IMR-90 (cell line): ENCODE data around the gene CDH2. TPM values are rescaled to one million over a fixed set of nuclear protein-coding genes. Genes with fewer than 3 reads are reported as not detected.

Experiments used
- ATAC-seq: fragments of 200-7000 bp; cut with Tn5 transposase; 2 replicates; pipeline ENCODE4 v1.9.1; 2020; ENCODE audit warnings: low read depth, mild to moderate bottlenecking, moderate library complexity
- BruUV-seq: library from RNA; stranded (reverse); fragments of 400-500 nt; replicated peaks from 2 replicates; lab custom pipeline; 2021; lab: Mats Ljungman, UMichigan
- CTCF ChIA-PET: fragments of 300-600 bp; formaldehyde crosslinking; extraction: SDS; loops from one replicate; lab custom pipeline; 2021; ENCODE audit warnings: antibody characterized with exemption; lab: Yijun Ruan, JAX
- POLR2A ChIA-PET: fragments of 300-600 bp; sonication (Branson Sonifier 250); formaldehyde crosslinking; loops from one replicate; lab custom pipeline; 2022; ENCODE audit warnings: antibody characterized with exemption; ENCODE audit not compliant: unreplicated experiment; lab: Charles Lee
- DNase-seq: peaks from one replicate; pipeline ENCODE4 v3.0.0; 2013
- H2AFZ ChIP-seq: replicated peaks from 2 replicates; pipeline ENCODE3; 2013; ENCODE audit warnings: low read length, mild to moderate bottlenecking; ENCODE audit not compliant: poor library complexity
- H2AK5ac ChIP-seq: 2 replicates; pipeline ENCODE4 v1.6.1; 2013; ENCODE audit warnings: low read depth, low read length, inconsistent platforms
- H2AK9ac ChIP-seq: replicated peaks from 2 replicates; pipeline ENCODE3; 2013; ENCODE audit warnings: mild to moderate bottlenecking, low read depth, low read length, moderate library complexity; ENCODE audit not compliant: poor library complexity
- H2BK120ac ChIP-seq: 2 replicates; pipeline ENCODE4 v1.6.1; 2013; ENCODE audit warnings: low read depth, low read length, inconsistent platforms
- H2BK15ac ChIP-seq: 3 replicates; pipeline ENCODE4 v1.6.1; 2013; ENCODE audit warnings: low read depth, low read length, inconsistent platforms
- H2BK20ac ChIP-seq: 2 replicates; pipeline ENCODE4 v1.6.1; 2013; ENCODE audit warnings: low read depth, mild to moderate bottlenecking, inconsistent platforms, low read length, moderate library complexity
- H2BK5ac ChIP-seq: 2 replicates; pipeline ENCODE4 v1.6.1; 2013; ENCODE audit warnings: mild to moderate bottlenecking, low read depth, low read length, inconsistent platforms; ENCODE audit not compliant: poor library complexity, severe bottlenecking
- H3K14ac ChIP-seq: replicated peaks from 2 replicates; pipeline ENCODE4 v1.6.1; 2013; ENCODE audit warnings: low read depth, low read length, inconsistent platforms
- H3K18ac ChIP-seq: 2 replicates; pipeline ENCODE4 v1.6.1; 2013; ENCODE audit warnings: low read depth, low read length, control low read depth
- H3K23ac ChIP-seq: 2 replicates; pipeline ENCODE4 v1.6.1; 2013; ENCODE audit warnings: low read depth, low read length, inconsistent platforms
- H3K27ac ChIP-seq: 2 replicates; pipeline ENCODE4 v1.5.1; 2013; ENCODE audit warnings: mild to moderate bottlenecking, control low read depth, low read length; ENCODE audit not compliant: insufficient read depth
- H3K27me3 ChIP-seq: 2 replicates; pipeline ENCODE4 v1.6.1; 2013; ENCODE audit warnings: low read length; ENCODE audit not compliant: control insufficient read depth, insufficient read depth
- H3K36me3 ChIP-seq: 2 replicates; pipeline ENCODE4 v1.6.1; 2013; ENCODE audit warnings: low read length, mixed read lengths; ENCODE audit not compliant: control insufficient read depth, insufficient read depth
- H3K4ac ChIP-seq: 2 replicates; pipeline ENCODE4 v1.6.1; 2013; ENCODE audit warnings: low read depth, low read length, inconsistent platforms
- H3K4me1 ChIP-seq: 2 replicates; pipeline ENCODE4 v1.6.1; 2013; ENCODE audit warnings: low read length, mixed read lengths; ENCODE audit not compliant: control insufficient read depth, insufficient read depth
- H3K4me2 ChIP-seq: 2 replicates; pipeline ENCODE4 v1.6.1; 2013; ENCODE audit warnings: low read depth, mild to moderate bottlenecking, control low read depth, low read length, moderate library complexity
- H3K4me3 ChIP-seq: 2 replicates; pipeline ENCODE4 v1.5.1; 2013; ENCODE audit warnings: low read depth, mild to moderate bottlenecking, control low read depth, low read length, moderate library complexity; ENCODE audit not compliant: insufficient read depth
- H3K56ac ChIP-seq: 2 replicates; pipeline ENCODE4 v1.6.1; 2013; ENCODE audit warnings: low read length, inconsistent platforms; ENCODE audit not compliant: insufficient read depth; ENCODE audit errors: extremely low read depth
- H3K79me1 ChIP-seq, 2 experiments: 2 replicates each; pipeline ENCODE4 v1.6.1; 2013; ENCODE audit warnings: low read length in 2 of 2, inconsistent platforms in 1 of 2, low read depth in 1 of 2
- H3K9ac ChIP-seq: 2 replicates; pipeline ENCODE4 v1.6.1; 2013; ENCODE audit warnings: low read depth, low read length, control low read depth
- H3K9me1 ChIP-seq: 2 replicates; pipeline ENCODE4 v1.6.1; 2013; ENCODE audit warnings: low read length, inconsistent platforms; ENCODE audit not compliant: insufficient read depth
- H3K9me3 ChIP-seq: 2 replicates; pipeline ENCODE4 v1.6.1; 2013; ENCODE audit warnings: low read length; ENCODE audit not compliant: control insufficient read depth, insufficient read depth
- H4K20me1 ChIP-seq: 2 replicates; pipeline ENCODE4 v1.6.1; 2013; ENCODE audit warnings: low read length, inconsistent platforms; ENCODE audit not compliant: insufficient read depth
- H4K5ac ChIP-seq: 2 replicates; pipeline ENCODE4 v1.6.1; 2013; ENCODE audit warnings: mild to moderate bottlenecking, low read depth, low read length, control low read depth
- H4K8ac ChIP-seq, 2 experiments: 2 replicates each; pipeline ENCODE4 v1.6.1; 2013; ENCODE audit warnings: low read depth in 2 of 2, low read length in 2 of 2, control low read depth in 1 of 2, inconsistent platforms in 1 of 2
- H4K91ac ChIP-seq: 2 replicates; pipeline ENCODE4 v1.6.1; 2013; ENCODE audit warnings: low read depth, low read length, inconsistent platforms; ENCODE audit not compliant: insufficient read depth
- BHLHE40 ChIP-seq: fragments of 150-350 bp; IDR thresholded peaks from 2 replicates; pipeline ENCODE4 v1.6.1; 2016; ENCODE audit warnings: mild to moderate bottlenecking, low read depth, low read length
- CEBPB ChIP-seq: IDR thresholded peaks from 2 replicates; pipeline ENCODE4 v1.6.1; 2012; ENCODE audit warnings: low read depth, low read length, improper control_type of control experiment
- NFE2L2 ChIP-seq: fragments of 150-350 bp; IDR thresholded peaks from 2 replicates; pipeline ENCODE4 v1.6.1; 2016; ENCODE audit warnings: low read depth, mild to moderate bottlenecking, low read length
- POLR2A ChIP-seq: IDR thresholded peaks from 2 replicates; pipeline ENCODE4 v1.6.1; 2012; ENCODE audit warnings: mild to moderate bottlenecking, low read depth, low read length
- RFX5 ChIP-seq: IDR thresholded peaks from 2 replicates; pipeline ENCODE4 v1.8.0; 2012; ENCODE audit warnings: low read depth, mild to moderate bottlenecking, low read length, moderate library complexity
- WGBS, 2 experiments: methylation state at CpG; one replicate each; pipeline versions ENCODE4 v1.1.5 to v1.1.7; 2013; ENCODE audit warnings: missing lambda C conversion rate in 2 of 2; ENCODE audit not compliant: insufficient read length in 1 of 2; ENCODE audit errors: extremely low coverage in 2 of 2; 5-methylcytosine and 5-hydroxymethylcytosine counted together
- dilution Hi-C: fragments of 300-500 bp; cut with HindIII; formaldehyde crosslinking; loops from one replicate; pipeline ENCODE4 v1.14.3; 2018; ENCODE audit warnings: low sequenced_read_pairs; ENCODE audit not compliant: unreplicated experiment
- in situ Hi-C: fragments of 300-500 bp; cut with MboI; formaldehyde crosslinking; loops from 3 replicates; pipeline ENCODE4 v1.14.3; 2019; ENCODE audit warnings: low sequenced_read_pairs, inconsistent platforms, mixed read lengths
- intact Hi-C: fragments of 100-400 bp; cut with micrococcal nuclease; formaldehyde crosslinking; loops from 2 replicates; pipeline ENCODE4 v1.10.0; 2022
- polyA plus RNA-seq, 3 experiments: library from polyadenylated mRNA; depleted of rRNA; stranded (reverse); fragments of >200 nt; gene quantifications; 2 replicates each; pipeline ENCODE4 v1.2.3, GENCODE V29; 2012; ENCODE audit warnings: low replicate concordance in 1 of 3
- total RNA-seq: library from RNA; depleted of rRNA; stranded (reverse); fragments of >200 nt; gene quantifications from 2 replicates; pipeline ENCODE4 v1.2.3, GENCODE V29; 2012
- TF ChIP-seq, protein P1 (sequence below): fragments of 150-350 bp; IDR thresholded peaks from 2 replicates; pipeline ENCODE4 v1.6.1; 2017; ENCODE audit warnings: mild to moderate bottlenecking, antibody characterized with exemption, low read length, low read depth
- TF ChIP-seq, protein P2 (sequence below): fragments of 150-350 bp; IDR thresholded peaks from 2 replicates; pipeline ENCODE4 v1.6.1; 2016; ENCODE audit warnings: low read depth, mild to moderate bottlenecking, low read length, moderate library complexity, borderline replicate concordance

The CDH2 gene
- total and polyA plus RNA-seq, 2 of the 4 experiments (the other 2 are of a cell fraction) = 55.6 to 111 TPM

DNA sequence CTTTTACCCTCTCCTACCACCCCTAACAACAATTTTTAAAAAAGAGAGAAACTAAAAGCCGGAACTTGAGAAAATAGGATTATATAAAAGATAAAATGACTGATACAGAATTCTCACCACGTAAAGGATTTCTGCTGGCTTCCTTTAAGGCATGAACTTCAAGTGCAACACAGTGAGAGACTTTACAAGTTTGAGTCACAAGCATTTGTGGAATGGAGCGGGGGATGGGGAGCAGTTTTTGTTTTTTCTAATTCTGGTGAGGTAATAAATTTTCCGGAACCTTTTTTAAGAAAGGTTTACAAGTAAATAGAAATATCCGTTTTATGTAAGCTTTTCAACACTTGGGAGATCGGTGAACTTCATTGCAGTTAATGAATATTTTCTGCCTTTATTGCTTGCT is 1.8 kb upstream of the CDH2 start:
- no peak overlapping the region for H4K5ac ChIP-seq
- dilution Hi-C loops (no loop called here), intact Hi-C loops (loop anchor here (5.0 to 10.0 kb wide), 4 partner anchors 66 to 1006 kb away; no protein-coding TSS in a partner anchor), in situ Hi-C loops (no loop called here)
- H2BK5ac ChIP-seq = no peak overlapping the region
- H3K4me2 ChIP-seq = peak overlapping the region; percentile 96; the same call in 1 of the 2 replicates
- no peak overlapping the region for H2AFZ ChIP-seq
- DNase-seq (peak; percentile 44), ATAC-seq (no peak)
- ChIA-PET CTCF (no interaction called here), POLR2A (interaction anchor here (0.6 kb wide), 1 partner anchor 82 kb away, joined by 4 read pairs; no protein-coding TSS in a partner anchor)
- H3K9me3 ChIP-seq = no peaks in the 10 kb centered on the region
- H3K56ac ChIP-seq = no peak overlapping the region
- no peak overlapping the region for H4K91ac ChIP-seq
- no peak overlapping the region for H2BK20ac ChIP-seq
- no peaks in the 10 kb centered on the region for H3K36me3 ChIP-seq
- no peak overlapping the region for H3K27ac ChIP-seq
- no peak for TF ChIP-seq BHLHE40
- no peak for TF ChIP-seq NFE2L2
- TF ChIP-seq, protein P1, sequence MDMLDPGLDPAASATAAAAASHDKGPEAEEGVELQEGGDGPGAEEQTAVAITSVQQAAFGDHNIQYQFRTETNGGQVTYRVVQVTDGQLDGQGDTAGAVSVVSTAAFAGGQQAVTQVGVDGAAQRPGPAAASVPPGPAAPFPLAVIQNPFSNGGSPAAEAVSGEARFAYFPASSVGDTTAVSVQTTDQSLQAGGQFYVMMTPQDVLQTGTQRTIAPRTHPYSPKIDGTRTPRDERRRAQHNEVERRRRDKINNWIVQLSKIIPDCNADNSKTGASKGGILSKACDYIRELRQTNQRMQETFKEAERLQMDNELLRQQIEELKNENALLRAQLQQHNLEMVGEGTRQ = no peak
- no peak for TF ChIP-seq RFX5
- TF ChIP-seq CEBPB = no peak
- no peak for TF ChIP-seq POLR2A
- TF ChIP-seq, protein P2, sequence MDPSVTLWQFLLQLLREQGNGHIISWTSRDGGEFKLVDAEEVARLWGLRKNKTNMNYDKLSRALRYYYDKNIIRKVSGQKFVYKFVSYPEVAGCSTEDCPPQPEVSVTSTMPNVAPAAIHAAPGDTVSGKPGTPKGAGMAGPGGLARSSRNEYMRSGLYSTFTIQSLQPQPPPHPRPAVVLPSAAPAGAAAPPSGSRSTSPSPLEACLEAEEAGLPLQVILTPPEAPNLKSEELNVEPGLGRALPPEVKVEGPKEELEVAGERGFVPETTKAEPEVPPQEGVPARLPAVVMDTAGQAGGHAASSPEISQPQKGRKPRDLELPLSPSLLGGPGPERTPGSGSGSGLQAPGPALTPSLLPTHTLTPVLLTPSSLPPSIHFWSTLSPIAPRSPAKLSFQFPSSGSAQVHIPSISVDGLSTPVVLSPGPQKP = no peak
- H2AK5ac ChIP-seq = no peak overlapping the region
- no TSS peak for BruUV-seq
- no peak overlapping the region for H3K18ac ChIP-seq
- no peak overlapping the region for H2AK9ac ChIP-seq
- no peak overlapping the region for H2BK15ac ChIP-seq
- no peak overlapping the region for H3K23ac ChIP-seq
- no peak overlapping the region for H4K8ac ChIP-seq
- H3K9ac ChIP-seq = no peak overlapping the region
- no peak overlapping the region for H3K4ac ChIP-seq
- H3K9me1 ChIP-seq = 0 out of 2 replicates have a peak, but pooled peaks cover 3% of the 10 kb centered on the region
- no peak overlapping the region for H3K14ac ChIP-seq
- peak overlapping the region; percentile 99; the same call in 1 of the 2 replicates for H3K4me3 ChIP-seq
- peaks cover 5% of the 10 kb centered on the region for H3K4me1 ChIP-seq
- no CpG with 5 or more reads among the region's 6 CpGs for WGBS, 2 experiments
- H2BK120ac ChIP-seq = no peak overlapping the region
- peaks cover 19% of the 10 kb centered on the region for H4K20me1 ChIP-seq
- peaks cover 4 to 12% of the 10 kb centered on the region in 2 experiments; a peak in 3 of 4 replicates for H3K79me1 ChIP-seq
- no peaks in the 10 kb centered on the region for H3K27me3 ChIP-seq
